ENCODE measurements around the gene OR2V2. TPM values are rescaled to one million over a fixed set of nuclear protein-coding genes. Genes with fewer than 3 reads are reported as not detected.
A peak's percentile ranks its signal among the peaks of the same experiment; 100 is the strongest.

Gene OR2V2
- polyA plus RNA-seq, 2 of the 4 experiments (the other 2 are of a cell fraction), result not detected

GRCh38 chr5:181189363-181189961 is 42.1 kb downstream of the OR2V2 start:
- Histone ChIP-seq H3K4me3 (peak overlapping the region; percentile 82), H3K9me3 (no peaks in the 10 kb centered on the region), H3K27ac (peak overlapping the region; percentile 96), H3K4me1 (peaks cover 22% of the 10 kb centered on the region), H3K4me2 (peak overlapping the region; percentile 99)
- POLR2A ChIA-PET, result interaction anchor here (1.5 to 6.4 kb wide), 3 partner anchors 16 to 45 kb away, joined by 4 to 159 read pairs (median 48); partner anchors contain the start of genes TRIM41 and TRIM7
- 2% methylated on average over 36 of the region's 41 CpGs for WGBS (ENCODE audit: missing lambda C conversion rate)
- no peak for FAIRE-seq
- TF ChIP-seq CHD2 (IDR thresholded peaks at IDR 0.05; ENCODE audit: low read length, partially characterized antibody) (no peak), RARB (CRISPR knock-in tag; IDR thresholded peaks at IDR 0.05) (no peak), HMGXB4 (CRISPR knock-in tag; IDR thresholded peaks at IDR 0.05; ENCODE audit: borderline replicate concordance) (0 out of 2 replicates have a peak, but pooled peaks have one; percentile 5), HDAC2 (IDR thresholded peaks at IDR 0.05) (peak; percentile 9; the same call in 1 of the 2 replicates), E2F6 (IDR thresholded peaks at IDR 0.05; ENCODE audit: borderline replicate concordance, low read depth) (0 out of 2 replicates have a peak, but pooled peaks have one; percentile 14), FOSB (CRISPR knock-in tag; IDR thresholded peaks at IDR 0.05) (no peak), FOSL2 (IDR thresholded peaks at IDR 0.05) (no peak), FOSL2 (CRISPR knock-in tag; IDR thresholded peaks at IDR 0.05) (no peak)
- TF ChIP-seq, protein P1, sequence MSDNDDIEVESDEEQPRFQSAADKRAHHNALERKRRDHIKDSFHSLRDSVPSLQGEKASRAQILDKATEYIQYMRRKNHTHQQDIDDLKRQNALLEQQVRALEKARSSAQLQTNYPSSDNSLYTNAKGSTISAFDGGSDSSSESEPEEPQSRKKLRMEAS (IDR thresholded peaks at IDR 0.05), result no peak
- ATAC-seq, result peak in 1 of 2 experiments; percentile 9; a peak in 3 of 6 replicates
- CTCF ChIA-PET, result interaction anchor here (0.7 to 4.5 kb wide), 14 partner anchors 8 to 405 kb away, joined by 3 to 33 read pairs (median 6); partner anchors contain the start of gene TRIM7
- no peak for DNase-seq (ENCODE audit: low read depth in 1 of 2, low spot score in 1 of 2)

DNA sequence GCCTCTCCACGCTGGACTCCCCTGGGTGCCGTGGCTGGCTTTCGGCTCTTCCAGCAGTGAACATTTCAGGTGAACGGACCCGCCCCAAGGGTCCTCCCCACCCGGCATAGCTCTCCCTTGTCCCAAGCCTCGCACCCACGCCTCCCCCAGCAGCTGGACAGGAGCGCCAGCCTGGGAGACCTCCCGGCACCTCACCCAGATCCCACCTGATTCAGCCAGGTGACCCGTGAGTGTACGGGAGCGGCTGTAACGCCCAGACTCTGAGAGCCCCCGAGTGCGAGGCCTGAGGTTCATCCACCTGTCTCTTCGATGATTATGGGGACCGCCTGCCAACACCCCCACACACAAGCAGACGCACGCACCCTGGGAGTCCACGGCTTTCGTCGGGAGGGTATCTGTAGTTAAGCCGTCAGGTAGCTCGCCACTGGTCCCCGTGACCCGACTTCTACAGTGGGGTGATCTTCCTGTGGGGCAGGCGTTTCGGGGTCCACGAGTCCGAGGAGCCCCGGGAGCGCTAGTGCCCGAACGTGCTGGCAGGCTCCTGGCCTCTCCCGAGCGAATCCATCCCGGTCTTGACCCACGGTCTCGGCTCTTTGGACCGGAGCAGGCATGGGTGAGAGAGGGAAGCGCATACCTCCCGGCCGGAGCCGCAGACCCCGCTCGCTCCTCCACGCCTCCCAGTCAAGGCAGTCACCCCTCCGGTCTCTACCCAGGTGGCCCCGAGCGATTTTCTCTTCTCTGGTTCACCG is 42.8 kb downstream of the OR2V2 start:
- no peak for FAIRE-seq
- 2% methylated on average over 25 of the region's 52 CpGs for WGBS (ENCODE audit: missing lambda C conversion rate)
- peak overlapping the region; percentile 96 for H3K27ac ChIP-seq
- peak in 1 of 2 experiments; percentile 1; a peak in 2 of 6 replicates for ATAC-seq
- TF ChIP-seq HOXA7 (CRISPR knock-in tag; IDR thresholded peaks at IDR 0.05), result no peak
- TF ChIP-seq ZC3H11A (IDR thresholded peaks at IDR 0.05), result no peak
- no peak for TF ChIP-seq MAFK (IDR thresholded peaks at IDR 0.05; ENCODE audit: partially characterized antibody)
- TF ChIP-seq NPAS2 (CRISPR knock-in tag; IDR thresholded peaks at IDR 0.05; ENCODE audit: borderline replicate concordance), result no peak
- TF ChIP-seq PBX3 (IDR thresholded peaks at IDR 0.05), result no peak
- TF ChIP-seq POLR2A (IDR thresholded peaks at IDR 0.05; ENCODE audit: low read length), result no peak
- no peak for TF ChIP-seq EHMT2 (IDR thresholded peaks at IDR 0.05; ENCODE audit: low read depth)
- TF ChIP-seq RARB (CRISPR knock-in tag; IDR thresholded peaks at IDR 0.05), result no peak
- TF ChIP-seq FOSL2 (IDR thresholded peaks at IDR 0.05), result no peak
- no peak for TF ChIP-seq FOSL2 (CRISPR knock-in tag; IDR thresholded peaks at IDR 0.05)
- TF ChIP-seq, protein P1 (IDR thresholded peaks at IDR 0.05), result peak; percentile 5; the same call in 1 of the 2 replicates
- no peak for TF ChIP-seq CBX2 (IDR thresholded peaks at IDR 0.05; ENCODE audit: borderline replicate concordance, low read depth)
- TF ChIP-seq EP300 (IDR thresholded peaks at IDR 0.05), result no peak
- no peak for TF ChIP-seq MAZ (IDR thresholded peaks at IDR 0.05; ENCODE audit: borderline replicate concordance, low read depth, low read length)
- no peak for TF ChIP-seq FOXS1 (CRISPR knock-in tag; IDR thresholded peaks at IDR 0.05)
- 0 out of 2 replicates have a peak, but pooled peaks have one; percentile 40 for TF ChIP-seq TFCP2L1 (CRISPR knock-in tag; IDR thresholded peaks at IDR 0.05)
- TF ChIP-seq MYC (IDR thresholded peaks at IDR 0.05; ENCODE audit: borderline replicate concordance, low read length), result no peak
- POLR2A ChIA-PET, result interaction anchor here (1.3 to 6.4 kb wide), 4 partner anchors 15 to 45 kb away, joined by 3 to 159 read pairs (median 26); partner anchors contain the start of genes TRIM41 and TRIM7
- H3K9me3 ChIP-seq, result no peaks in the 10 kb centered on the region
- H3K4me3 ChIP-seq, result peak overlapping the region; percentile 82
- peaks cover 19% of the 10 kb centered on the region for H3K4me1 ChIP-seq
- peak overlapping the region; percentile 99 for H3K4me2 ChIP-seq
- no peak for DNase-seq (ENCODE audit: low read depth in 1 of 2, low spot score in 1 of 2)
- CTCF ChIA-PET, result interaction anchor here (0.7 to 4.5 kb wide), 14 partner anchors 8 to 406 kb away, joined by 3 to 33 read pairs (median 5); partner anchors contain the start of gene TRIM7
